MM.1S (cell line): Measurements from ENCODE around the gene SF3A2.

ENCODE experiments used
- CTCF ChIP-seq: fragments of 300-600 bp; sonication (generic); IDR thresholded peaks from 2 replicates; pipeline ENCODE4 v1.5.1; 2016; ENCODE audit warnings: antibody characterized with exemption, low read length, mixed read lengths
- EZH2 ChIP-seq: fragments of 300-600 bp; sonication (generic); optimal IDR thresholded peaks from 2 replicates; pipeline ENCODE3; 2017; ENCODE audit warnings: low read depth, mild to moderate bottlenecking, antibody characterized with exemption, low read length, mixed read lengths

GRCh38 chr19:2208975-2209374, 27.6 kb upstream of the SF3A2 start:
- TF ChIP-seq CTCF (no peak), EZH2 (no peak)
